H1 (cell line): ENCODE results near the gene PATJ.

Source experiments
- ATF3 ChIP-seq: IDR thresholded peaks from 2 replicates; pipeline ENCODE4 v1.6.1; 2011; ENCODE audit warnings: low read depth, mild to moderate bottlenecking, low read length; ENCODE audit not compliant: insufficient read depth
- BCL11A ChIP-seq, 2 experiments: IDR thresholded peaks; one replicate each; pipeline ENCODE4 v1.6.1; 2011; ENCODE audit warnings: low read depth in 2 of 2, low read length in 2 of 2, mild to moderate bottlenecking in 2 of 2
- CBX5 ChIP-seq: fragments of 300-800, 300-1000 bp; sonication (generic); IDR thresholded peaks from 2 replicates; pipeline ENCODE4 v1.7.1; 2016; ENCODE audit warnings: antibody characterized with exemption, low read length, low read depth
- CTCF ChIP-seq, 3 experiments: IDR thresholded peaks; 1 replicate in 2 of 3; 2 replicates in 1 of 3; pipeline versions ENCODE4 v1.5.1 to v1.6.1; 2011; ENCODE audit warnings: low read length in 3 of 3, mild to moderate bottlenecking in 3 of 3, inconsistent platforms in 2 of 3, low read depth in 1 of 3, moderate library complexity in 1 of 3; ENCODE audit not compliant: insufficient read depth in 1 of 3; ENCODE audit errors: control extremely low read depth in 1 of 3
- EGR1 ChIP-seq: IDR thresholded peaks from 2 replicates; pipeline ENCODE4 v1.6.1; 2011; ENCODE audit warnings: low read depth, low read length, borderline replicate concordance
- EP300 ChIP-seq, 2 experiments: IDR thresholded peaks; 1 replicate in 1 of 2; 2 replicates in 1 of 2; pipeline ENCODE4 v1.6.1; 2011 to 2012; ENCODE audit warnings: low read depth in 2 of 2, low read length in 2 of 2, mild to moderate bottlenecking in 2 of 2, borderline replicate concordance in 1 of 2, inconsistent platforms in 1 of 2, moderate library complexity in 1 of 2
- EZH2 ChIP-seq: fragments of 200-600 bp; sonication (generic); IDR thresholded peaks from 2 replicates; pipeline ENCODE4 v1.7.1; 2012; ENCODE audit warnings: low read depth, mild to moderate bottlenecking, moderate library complexity, low read length, inconsistent platforms; ENCODE audit not compliant: severe bottlenecking
- GABPA ChIP-seq: IDR thresholded peaks from 2 replicates; pipeline ENCODE4 v1.6.1; 2011; ENCODE audit warnings: mild to moderate bottlenecking, low read length, moderate library complexity, borderline replicate concordance; ENCODE audit not compliant: insufficient read depth
- HDAC2 ChIP-seq, 2 experiments: fragments of 300-600 bp in 1 of 2; sonication (generic) in 1 of 2; IDR thresholded peaks; 2 replicates each; pipeline ENCODE4 v1.6.1; 2011 to 2012; ENCODE audit warnings: low read depth in 2 of 2, low read length in 2 of 2, mild to moderate bottlenecking in 2 of 2, moderate library complexity in 2 of 2, borderline replicate concordance in 1 of 2, inconsistent platforms in 1 of 2
- JUN ChIP-seq: IDR thresholded peaks from 2 replicates; pipeline ENCODE4 v1.6.1; 2011; ENCODE audit warnings: low read depth, mild to moderate bottlenecking, improper control_type of control experiment, low read length
- POLR2A ChIP-seq, 2 experiments: IDR thresholded peaks; 1 replicate in 1 of 2; 2 replicates in 1 of 2; pipeline ENCODE4 v1.6.1; 2011; ENCODE audit warnings: low read depth in 2 of 2, low read length in 2 of 2, mild to moderate bottlenecking in 2 of 2; ENCODE audit errors: control extremely low read depth in 1 of 2
- POLR2AphosphoS5 ChIP-seq: IDR thresholded peaks from 2 replicates; pipeline ENCODE4 v1.6.1; 2011; ENCODE audit warnings: low read depth, low read length
- SP1 ChIP-seq: IDR thresholded peaks from 2 replicates; pipeline ENCODE4 v1.6.1; 2011; ENCODE audit warnings: low read depth, low read length
- TCF12 ChIP-seq: IDR thresholded peaks from 2 replicates; pipeline ENCODE4 v1.6.1; 2011; ENCODE audit warnings: low read depth, mild to moderate bottlenecking, low read length

- TF ChIP-seq CTCF (IDR thresholded peaks at IDR 0.05; ENCODE audit: control extremely low read depth in 1 of 3, insufficient read depth in 1 of 3, low read depth in 1 of 3, low read length in 3 of 3) = peak in 1 of 3 experiments; percentile 44; a peak in 1 of 4 replicates
- TF ChIP-seq ATF3 = no peak
- no peak for TF ChIP-seq POLR2A (IDR thresholded peaks at IDR 0.05; ENCODE audit: control extremely low read depth in 1 of 2, low read depth in 2 of 2, low read length in 2 of 2)
- TF ChIP-seq SP1 = no peak
- TF ChIP-seq HDAC2 (IDR thresholded peaks at IDR 0.05; ENCODE audit: borderline replicate concordance in 1 of 2, low read depth in 2 of 2, low read length in 2 of 2) = no peak
- no peak for TF ChIP-seq POLR2AphosphoS5
- TF ChIP-seq EP300 (IDR thresholded peaks at IDR 0.05; ENCODE audit: borderline replicate concordance in 1 of 2, low read depth in 2 of 2, low read length in 2 of 2) = no peak
- TF ChIP-seq EZH2 = no peak
- TF ChIP-seq CBX5 = no peak
- TF ChIP-seq EGR1 = no peak
- no peak for TF ChIP-seq JUN
- no peak for TF ChIP-seq TCF12
- TF ChIP-seq GABPA = no peak
- no peak for TF ChIP-seq BCL11A (IDR thresholded peaks at IDR 0.05; ENCODE audit: low read depth in 2 of 2, low read length in 2 of 2)
These were observed 296.5 kb downstream of the PATJ start for GRCh38 chr1:62038594-62039284.
